GM18526 (cell line): ENCODE results near the gene OGDH.

Experiments used
- POLR2A ChIP-seq: IDR thresholded peaks from 3 replicates; pipeline ENCODE4 v1.6.1; 2011; ENCODE audit not compliant: insufficient read length; ENCODE audit errors: extremely low read depth

The OGDH gene

DNA sequence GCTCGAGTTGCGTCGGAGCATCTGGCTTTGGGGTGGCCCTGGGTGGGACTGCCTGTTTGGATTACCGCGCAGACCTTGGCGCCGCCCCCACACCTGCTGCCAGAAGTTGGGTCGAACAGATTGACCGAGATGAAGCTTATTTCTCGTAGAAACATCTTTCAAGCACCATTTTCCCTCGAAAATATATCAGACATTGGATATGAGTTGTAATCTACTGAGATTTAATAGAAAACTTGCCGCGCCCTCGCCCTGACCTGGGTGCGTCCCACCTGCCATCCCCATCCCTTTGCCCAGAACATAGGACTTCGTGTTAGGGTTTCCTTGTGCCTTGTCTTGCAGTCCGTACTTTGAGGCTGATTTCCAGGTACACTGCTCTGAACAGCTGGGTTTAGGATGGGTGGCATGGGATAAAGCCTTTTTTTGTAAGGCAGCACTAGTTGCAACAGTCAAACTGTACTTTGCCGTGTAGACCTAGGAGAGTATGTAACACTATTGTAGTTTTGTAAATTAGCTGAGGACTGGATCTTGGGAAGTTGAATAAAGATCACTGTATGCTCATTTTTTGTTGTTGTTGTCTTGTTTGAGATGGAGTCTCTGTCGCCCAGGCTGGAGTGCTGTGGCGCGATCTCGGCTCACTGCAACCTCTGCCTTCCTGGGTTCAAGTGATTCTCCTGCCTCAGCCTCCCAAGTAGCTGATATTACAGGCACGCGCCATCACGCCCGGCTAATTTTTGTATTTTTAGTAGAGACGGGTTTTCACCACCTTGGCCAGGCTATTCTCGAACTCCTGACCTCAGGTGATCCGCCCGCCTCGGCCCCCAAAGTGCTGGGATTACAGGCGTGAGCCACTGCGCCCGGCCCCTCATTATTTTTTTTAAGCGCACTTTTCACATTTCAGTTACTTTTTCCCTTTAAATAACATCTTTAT lies 978 bp downstream of the OGDH start:
- no peak for TF ChIP-seq POLR2A

DNA sequence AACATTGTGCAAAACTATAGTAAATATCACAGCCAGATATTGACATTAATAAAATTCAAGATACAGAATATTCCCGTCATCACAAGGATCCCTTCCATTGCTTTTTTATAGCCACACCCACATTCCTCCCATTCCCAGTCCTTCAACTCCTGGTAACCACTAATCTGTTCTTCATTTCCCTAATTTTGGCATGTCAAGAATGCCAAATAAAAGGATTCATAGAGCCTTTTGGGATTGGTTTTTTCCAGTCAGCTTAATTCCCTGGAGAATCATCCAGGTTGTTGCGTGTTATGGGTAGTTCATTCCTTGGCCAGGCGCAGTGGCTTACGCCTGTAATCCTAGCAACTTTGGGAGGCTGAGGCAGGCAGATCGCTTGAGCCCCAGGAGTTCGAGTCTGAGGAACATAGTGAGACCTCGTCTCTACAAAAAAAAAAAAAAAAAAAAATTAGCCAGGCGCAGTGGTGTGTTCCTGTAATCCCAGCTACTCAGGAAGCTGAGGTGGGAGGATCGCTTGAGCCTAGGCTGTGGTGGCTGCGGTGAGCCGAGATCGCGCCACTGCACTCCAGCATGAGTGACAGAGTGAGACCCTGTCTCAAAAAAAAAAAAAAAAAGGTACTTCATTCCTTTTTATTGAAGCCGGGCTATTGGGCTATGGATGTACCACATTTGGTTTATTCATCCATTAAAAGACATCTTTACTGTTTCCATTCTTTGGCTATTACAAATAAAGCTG lies 2.7 kb downstream of the OGDH start:
- TF ChIP-seq POLR2A, result no peak

DNA sequence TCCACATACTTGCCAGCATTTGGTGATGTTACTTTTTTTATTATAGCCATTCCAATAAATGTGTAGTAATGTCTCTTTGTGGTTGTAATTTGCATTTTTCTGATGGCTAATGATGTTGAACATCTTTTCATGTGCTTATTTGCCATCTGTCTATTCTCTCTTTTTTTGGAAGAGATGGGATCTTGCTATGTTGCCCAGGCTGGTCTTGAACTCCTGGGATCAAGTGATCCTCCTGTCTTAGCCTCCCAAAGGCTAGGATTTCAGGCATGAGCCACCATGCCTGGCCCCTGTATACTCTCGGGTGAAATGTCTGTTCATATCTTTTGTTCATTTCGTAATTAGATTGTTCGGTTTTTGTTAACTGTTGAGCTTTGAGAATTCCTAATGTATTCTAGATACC lies 3.4 kb downstream of the OGDH start:
- TF ChIP-seq POLR2A, result no peak

DNA sequence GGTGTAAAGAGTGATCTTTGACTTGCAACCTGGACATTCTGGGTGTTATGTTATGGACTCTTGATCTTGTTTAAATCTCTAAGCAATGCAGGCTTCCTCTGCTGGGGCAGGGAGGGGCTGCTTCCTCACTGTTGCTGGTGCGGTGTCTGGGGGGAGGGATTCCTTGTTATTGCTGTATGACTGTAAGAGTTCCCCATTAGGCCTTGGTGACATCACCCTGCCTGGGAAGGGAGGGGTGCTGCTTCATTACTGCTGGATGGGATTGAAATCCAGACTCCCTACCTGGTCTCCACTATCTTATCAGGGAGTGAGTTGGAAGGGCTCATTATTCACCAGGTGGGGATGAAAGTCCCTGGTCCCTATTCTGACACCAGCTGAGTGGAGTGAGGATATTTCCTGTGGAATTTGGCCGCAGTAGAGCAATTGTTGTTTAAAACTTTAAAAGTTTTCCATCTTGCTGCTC lies 8.8 kb downstream of the OGDH start:
- TF ChIP-seq POLR2A, result no peak

DNA sequence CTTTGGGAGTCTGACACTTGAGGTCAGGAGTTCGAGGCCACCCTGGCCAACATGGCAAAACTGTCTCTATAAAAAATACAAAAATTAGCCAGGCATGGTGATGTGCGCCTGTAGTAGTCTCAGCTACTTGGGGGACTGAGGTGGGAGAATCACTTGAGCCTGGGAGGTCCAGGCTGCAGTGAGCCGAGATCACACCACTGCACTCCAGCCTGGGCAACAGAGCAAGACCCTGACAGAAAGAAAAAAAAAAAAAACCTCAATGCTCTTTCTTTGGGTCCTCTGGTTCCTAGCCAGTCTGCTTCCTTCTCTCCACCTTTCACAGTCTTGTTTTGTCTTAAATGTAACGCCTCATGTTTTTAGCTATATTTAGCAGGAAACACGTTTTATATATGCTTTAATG lies 9.4 kb downstream of the OGDH start:
- no peak for TF ChIP-seq POLR2A

DNA sequence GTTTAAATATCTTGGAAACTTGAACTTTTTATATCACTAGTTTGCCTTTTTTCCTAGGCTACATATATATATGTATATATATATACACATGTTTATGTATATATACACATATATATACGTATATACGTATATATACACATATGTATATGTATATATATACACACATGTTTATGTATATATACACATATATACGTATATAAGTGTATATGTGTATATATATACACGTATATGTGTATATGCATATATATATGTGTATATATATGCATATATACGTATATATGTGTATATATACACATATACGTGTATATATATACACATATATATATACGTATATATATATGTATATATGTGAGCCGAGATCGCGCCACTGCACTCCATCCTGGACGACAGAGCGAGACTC lies 10.1 kb downstream of the OGDH start:
- no peak for TF ChIP-seq POLR2A

DNA sequence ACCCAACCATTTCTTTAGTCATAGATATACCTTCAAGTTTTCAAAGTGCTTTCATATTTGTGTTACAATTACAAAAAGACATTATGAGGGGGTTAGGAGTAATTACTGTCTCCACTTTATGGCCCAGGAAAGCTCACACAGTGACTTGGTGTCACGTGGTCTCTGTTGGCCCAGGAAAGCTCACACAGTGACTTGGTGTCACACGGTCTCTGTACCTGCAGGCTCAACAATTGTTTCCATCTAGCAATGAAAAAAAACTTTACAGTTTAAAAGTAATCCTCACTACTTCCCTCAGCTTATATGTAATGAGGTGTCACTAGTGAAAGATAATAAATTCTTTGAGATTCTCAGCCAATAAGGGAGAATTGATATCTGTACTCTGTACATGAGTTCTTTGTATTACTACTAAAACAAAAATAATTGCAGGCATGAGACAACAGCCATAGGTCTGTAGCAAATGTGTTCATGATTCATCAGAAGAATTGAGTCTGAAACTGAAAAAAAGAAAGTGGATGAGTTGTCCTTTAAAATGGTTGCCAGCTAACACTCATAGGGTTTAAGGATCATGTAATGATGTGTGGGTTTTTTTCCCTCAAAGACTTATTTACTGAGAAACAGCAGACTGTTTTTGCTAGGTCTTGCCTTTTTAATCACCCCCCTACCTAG lies 10.9 kb downstream of the OGDH start:
- no peak for TF ChIP-seq POLR2A

DNA sequence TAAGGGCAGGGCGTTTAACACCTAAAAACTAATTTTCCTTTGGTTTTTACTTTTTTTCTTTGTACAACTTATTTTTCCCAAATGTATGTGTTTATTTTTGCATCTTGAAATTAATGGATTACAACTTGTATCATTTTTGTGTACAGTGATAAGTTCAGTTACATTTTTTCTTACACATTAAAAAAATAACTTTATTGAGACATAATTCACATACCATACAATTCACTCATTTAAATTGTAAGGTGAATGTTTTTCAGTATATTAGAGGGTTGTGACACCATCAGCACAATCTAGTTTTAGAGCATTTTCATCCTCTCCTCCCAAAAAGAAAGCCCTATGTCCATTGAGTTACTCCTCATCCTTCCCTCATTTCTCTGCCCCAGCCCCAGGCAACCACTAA lies 11.6 kb downstream of the OGDH start:
- TF ChIP-seq POLR2A, result no peak

DNA sequence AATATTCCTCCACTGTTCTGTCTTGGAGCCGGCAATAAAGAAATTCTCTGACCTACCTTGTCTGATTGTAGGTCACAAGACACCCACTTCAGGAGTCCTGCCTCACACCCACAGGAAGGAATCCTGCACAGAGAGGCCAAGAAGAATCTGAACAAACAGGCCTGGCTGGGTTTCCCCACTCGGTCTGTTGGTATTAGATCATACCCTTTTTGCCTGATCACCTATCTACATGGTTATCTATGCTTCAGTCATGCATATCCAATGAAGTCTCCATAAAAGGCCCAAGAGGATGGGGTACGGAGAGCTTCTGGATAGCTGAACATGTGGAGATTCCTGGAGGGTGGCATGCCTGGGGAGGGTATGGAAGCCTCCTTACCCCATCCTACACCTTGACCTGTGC lies 12.3 kb downstream of the OGDH start:
- no peak for TF ChIP-seq POLR2A

DNA sequence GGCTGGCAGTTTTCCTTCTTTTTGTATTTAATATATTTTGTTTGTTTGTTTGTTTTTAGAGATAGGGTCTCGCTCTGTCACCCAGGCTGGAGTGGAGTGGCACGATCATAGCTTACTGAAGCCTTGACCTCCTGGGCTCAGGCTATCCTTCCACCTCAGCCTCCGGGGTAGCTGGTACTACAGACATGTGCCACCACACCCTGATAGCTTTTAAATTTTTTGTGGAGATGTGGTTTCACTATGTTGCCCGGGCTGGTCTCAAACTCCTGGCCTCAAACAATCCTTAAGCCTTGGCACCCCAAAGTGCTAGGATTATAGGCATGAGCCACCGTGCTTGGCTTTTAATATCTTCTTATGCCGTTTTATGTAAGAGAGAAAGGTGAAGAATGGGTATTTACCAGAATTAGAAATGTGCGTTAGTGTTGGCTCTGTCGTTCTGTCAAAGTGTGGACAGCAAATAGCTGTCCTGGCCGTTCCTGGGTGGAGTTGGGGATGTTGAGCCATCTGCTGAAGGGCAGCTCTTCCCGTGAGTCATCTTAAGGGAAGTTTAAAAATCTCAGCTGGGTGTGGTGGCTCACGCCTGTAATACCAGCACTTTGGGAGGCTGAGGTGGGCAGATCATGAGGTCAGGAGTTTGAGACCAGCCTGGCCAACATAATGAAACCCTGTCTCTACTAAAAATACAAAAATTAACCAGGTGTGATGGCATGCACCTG lies 14.8 kb downstream of the OGDH start:
- TF ChIP-seq POLR2A, result no peak

DNA sequence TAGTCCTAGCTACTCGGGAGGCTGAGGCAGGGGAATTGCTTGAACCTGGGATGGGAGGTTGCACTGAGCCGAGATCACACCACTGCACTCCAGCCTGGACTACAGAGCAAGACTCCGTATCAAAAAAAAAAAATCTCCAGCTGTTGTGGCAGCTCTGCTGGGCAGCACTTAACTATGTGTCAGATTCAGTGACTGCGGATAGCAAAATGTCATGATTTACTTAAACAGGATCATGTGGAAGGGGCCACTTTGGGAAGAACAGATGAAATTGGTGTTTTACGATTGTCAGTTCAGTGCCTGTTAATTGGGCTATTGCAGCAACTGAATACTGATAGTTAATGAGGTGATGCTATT lies 15.3 kb downstream of the OGDH start:
- TF ChIP-seq POLR2A, result no peak

DNA sequence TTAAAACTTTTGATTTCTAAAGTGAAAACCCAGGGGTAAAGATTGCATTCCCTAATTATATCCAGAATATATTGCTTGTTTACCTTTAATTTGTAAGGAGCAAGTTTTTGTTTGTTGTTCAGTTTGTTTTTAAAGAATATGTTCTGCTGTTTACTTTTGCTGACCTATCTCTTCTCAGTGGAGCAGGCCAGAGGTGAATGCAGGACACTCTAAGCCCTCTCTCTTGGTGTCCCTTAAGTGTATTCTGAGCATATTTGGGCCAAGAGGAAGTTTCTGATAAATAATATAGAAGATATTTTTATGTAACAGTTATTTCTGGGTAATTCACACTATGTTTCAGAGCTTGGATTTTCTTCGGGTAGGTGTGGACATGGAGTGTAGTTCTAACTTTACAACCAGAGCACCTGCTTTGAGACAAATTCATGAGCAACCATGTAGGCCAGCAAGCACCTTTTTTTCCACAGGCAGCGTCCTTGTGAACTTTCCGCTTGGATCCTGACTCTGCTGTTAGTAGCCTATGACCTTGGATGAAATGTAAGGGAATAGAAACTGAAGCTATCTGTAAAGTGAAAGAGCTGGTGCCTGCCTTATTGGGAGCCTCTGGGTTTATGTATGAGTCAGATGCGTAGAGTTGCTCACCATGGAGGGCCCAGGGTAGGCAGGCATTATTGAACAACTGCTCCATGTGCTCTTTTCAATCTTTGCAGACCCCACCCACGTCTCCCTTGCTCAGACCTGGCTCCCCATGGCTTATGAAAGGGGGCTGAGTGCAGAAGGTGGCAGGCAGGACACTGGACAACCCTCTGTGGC lies 16.1 kb downstream of the OGDH start:
- TF ChIP-seq POLR2A, result no peak

DNA sequence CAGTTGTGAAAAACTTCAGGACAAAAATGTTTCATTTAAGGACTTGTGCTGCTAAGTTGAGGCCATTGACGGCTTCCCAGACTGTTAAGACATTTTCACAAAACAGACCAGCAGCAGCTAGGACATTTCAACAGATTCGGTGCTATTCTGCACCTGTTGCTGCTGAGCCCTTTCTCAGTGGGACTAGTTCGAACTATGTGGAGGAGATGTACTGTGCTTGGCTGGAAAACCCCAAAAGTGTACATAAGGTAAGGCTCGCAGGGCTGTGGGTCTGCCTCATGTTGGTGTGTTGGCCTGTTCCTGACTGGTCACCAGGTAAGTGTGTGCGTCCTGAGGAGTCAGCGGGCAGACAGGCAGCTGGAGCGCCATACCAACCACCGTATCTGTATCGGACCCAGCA lies 17.9 kb downstream of the OGDH start:
- no peak for TF ChIP-seq POLR2A
